Natural killer cell treated with Interleukin-12 subunit alpha and Interleukin-12 subunit beta and Interleukin-15 and Interleukin-18, amount 100 ng/mL, for 72 hours (primary cell): ENCODE data around the gene CYP2B6. TPM values are rescaled to one million over a fixed set of nuclear protein-coding genes. Genes with fewer than 3 reads are reported as not detected.
"Not testable (repeated sequence)": the region's sequence is repeated elsewhere in the genome, so short reads cannot be mapped to it uniquely, and the experiment has no call there.

Experiments used
- ATAC-seq, 2 donors: fragments of 150-1000 bp; cut with Tn5 transposase in 1 of 2; sonication (Bioruptor Pico), chemical (Tn5 transposase) in 1 of 2; 2 replicates each; pipeline ENCODE4 v1.10.0; 2021
- DNase-seq: peaks from one replicate; pipeline ENCODE4 v3.0.0; 2022; ENCODE audit warnings: low spot score
- H3K27ac Mint-ChIP-seq, 2 donors: 1 replicate in 1 of 2; 2 replicates in 1 of 2; pipeline ENCODE4 v1.8.0; 2022; ENCODE audit warnings: mixed read lengths in 2 of 2, mild to moderate bottlenecking in 1 of 2, moderate library complexity in 1 of 2
- H3K27me3 Mint-ChIP-seq, 2 donors: 1 replicate in 1 of 2; 2 replicates in 1 of 2; pipeline ENCODE4 v1.8.0; 2022; ENCODE audit warnings: mixed read lengths in 2 of 2
- H3K36me3 Mint-ChIP-seq: one replicate; pipeline ENCODE4 v1.8.0; 2022; ENCODE audit warnings: mixed read lengths
- H3K4me1 Mint-ChIP-seq, 2 donors: 1 replicate in 1 of 2; 2 replicates in 1 of 2; pipeline ENCODE4 v1.8.0; 2022; ENCODE audit warnings: low read depth in 2 of 2, mixed read lengths in 2 of 2, mild to moderate bottlenecking in 1 of 2
- H3K4me3 Mint-ChIP-seq: one replicate; pipeline ENCODE4 v1.8.0; 2022; ENCODE audit warnings: mixed read lengths
- H3K9me3 Mint-ChIP-seq: 2 replicates; pipeline ENCODE4 v1.8.0; 2022; ENCODE audit warnings: mixed read lengths
- total RNA-seq, 2 donors: library from RNA; stranded (reverse); gene quantifications; one replicate each; pipeline ENCODE4 v1.2.3, GENCODE V29; 2022

Gene CYP2B6
- total RNA-seq = not detected

DNA sequence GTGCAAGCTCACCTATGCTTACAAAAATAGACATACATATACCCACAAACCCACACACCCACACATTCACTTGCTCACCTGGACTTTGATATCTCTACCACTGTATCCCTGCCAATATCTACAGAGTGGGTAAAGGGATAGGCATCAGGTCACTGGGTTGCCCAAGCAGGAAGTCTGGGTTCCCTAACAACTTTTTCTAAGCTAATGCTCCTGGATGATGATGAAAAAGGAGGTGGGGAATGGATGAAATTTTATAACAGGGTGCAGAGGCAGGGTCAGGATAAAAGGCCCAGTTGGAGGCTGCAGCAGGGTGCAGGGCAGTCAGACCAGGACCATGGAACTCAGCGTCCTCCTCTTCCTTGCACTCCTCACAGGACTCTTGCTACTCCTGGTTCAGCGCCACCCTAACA is at the start of gene CYP2B6:
Gene CYP2B6 (plus strand): TSS at position 311 of the 410 bp plus-strand sequence. CDS start 24 bp downstream, at position 335.
- no peaks in the 10 kb centered on the region for H3K9me3 Mint-ChIP-seq
- H3K4me1 Mint-ChIP-seq = no peaks in the 10 kb centered on the region
- H3K27me3 Mint-ChIP-seq = peaks cover 22 to 24% of the 10 kb centered on the region in 2 donors
- H3K27ac Mint-ChIP-seq = no peak within 1 kb of the TSS
- H3K4me3 Mint-ChIP-seq = no peak within 1 kb of the TSS
- DNase-seq = no peak
- no peak for ATAC-seq
- H3K36me3 Mint-ChIP-seq = peaks cover 6% of the 10 kb centered on the region

DNA sequence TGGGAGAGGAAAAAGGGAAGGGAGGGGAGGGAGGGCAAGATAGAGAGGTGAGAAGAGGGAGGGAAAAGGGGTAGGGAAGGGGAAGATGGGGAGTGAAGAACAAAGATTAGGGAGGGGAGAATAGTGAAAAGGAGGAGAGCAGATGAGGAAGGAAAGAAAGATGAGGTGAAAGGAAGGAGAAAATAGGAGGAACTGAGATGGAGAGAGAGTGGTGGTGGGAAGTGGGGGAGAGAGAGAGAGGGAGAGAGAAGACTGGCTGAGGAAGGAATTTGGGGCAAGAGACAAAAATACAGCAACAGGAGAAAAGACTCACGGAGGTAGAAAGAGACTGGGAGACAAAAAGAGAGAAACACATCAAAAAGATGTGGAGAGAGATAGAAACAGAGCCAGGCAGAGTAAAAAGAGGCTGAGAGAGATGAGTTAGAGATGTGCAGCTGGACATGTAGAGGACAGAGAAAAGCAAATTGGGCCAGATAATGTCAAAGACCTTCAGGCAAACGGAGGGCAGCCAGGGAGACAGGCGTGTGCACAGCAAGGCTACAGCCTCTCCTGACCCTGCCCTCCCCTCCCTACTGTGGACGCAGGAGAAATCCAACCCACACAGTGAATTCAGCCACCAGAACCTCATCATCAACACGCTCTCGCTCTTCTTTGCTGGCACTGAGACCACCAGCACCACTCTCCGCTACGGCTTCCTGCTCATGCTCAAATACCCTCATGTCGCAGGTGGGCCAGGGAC is 49.4 kb upstream of the CYP2B6 start:
- Mint-ChIP-seq H3K27ac (no peak overlapping the region), H3K4me3 (no peak overlapping the region), H3K4me1 (no peaks in the 10 kb centered on the region), H3K27me3 (peaks cover 15 to 36% of the 10 kb centered on the region in 2 donors), H3K36me3 (no peaks in the 10 kb centered on the region), H3K9me3 (no peaks in the 10 kb centered on the region)
- ATAC-seq (no peak), DNase-seq (no peak)

GRCh38 chr19:40945645-40946044 is 45.4 kb upstream of the CYP2B6 start:
- Mint-ChIP-seq H3K4me3 (no peak overlapping the region), H3K9me3 (no peaks in the 10 kb centered on the region), H3K36me3 (no peaks in the 10 kb centered on the region), H3K27me3 (peaks cover 16 to 29% of the 10 kb centered on the region in 2 donors), H3K4me1 (no peaks in the 10 kb centered on the region), H3K27ac (no peak overlapping the region)
- DNase-seq (no peak), ATAC-seq (no peak)

DNA sequence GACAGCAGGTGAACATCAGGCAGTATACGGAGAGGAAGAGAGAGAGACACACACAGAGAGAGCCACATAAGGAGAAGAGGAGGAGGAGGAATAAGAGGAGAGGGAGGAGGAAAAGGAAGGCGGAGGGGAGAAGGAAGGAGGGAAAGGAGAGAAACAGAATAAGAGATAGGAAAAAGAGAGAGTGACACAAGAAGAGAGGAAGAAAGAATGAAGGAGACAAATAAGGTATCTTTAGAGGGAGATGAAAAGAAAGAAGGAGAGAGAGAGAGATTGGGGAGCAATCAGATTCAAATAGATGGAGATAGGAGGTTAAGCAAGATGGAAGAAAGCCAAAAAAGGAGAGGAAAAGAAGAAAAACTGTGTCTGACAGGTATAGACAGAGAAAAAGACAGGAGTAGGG is 44.0 kb upstream of the CYP2B6 start:
- H3K4me3 Mint-ChIP-seq = no peak overlapping the region
- ATAC-seq (no peak), DNase-seq (no peak)
- no peaks in the 10 kb centered on the region for H3K36me3 Mint-ChIP-seq
- no peaks in the 10 kb centered on the region for H3K4me1 Mint-ChIP-seq
- H3K27ac Mint-ChIP-seq = no peak overlapping the region
- H3K27me3 Mint-ChIP-seq = peaks cover 16 to 30% of the 10 kb centered on the region in 2 donors
- no peaks in the 10 kb centered on the region for H3K9me3 Mint-ChIP-seq

DNA sequence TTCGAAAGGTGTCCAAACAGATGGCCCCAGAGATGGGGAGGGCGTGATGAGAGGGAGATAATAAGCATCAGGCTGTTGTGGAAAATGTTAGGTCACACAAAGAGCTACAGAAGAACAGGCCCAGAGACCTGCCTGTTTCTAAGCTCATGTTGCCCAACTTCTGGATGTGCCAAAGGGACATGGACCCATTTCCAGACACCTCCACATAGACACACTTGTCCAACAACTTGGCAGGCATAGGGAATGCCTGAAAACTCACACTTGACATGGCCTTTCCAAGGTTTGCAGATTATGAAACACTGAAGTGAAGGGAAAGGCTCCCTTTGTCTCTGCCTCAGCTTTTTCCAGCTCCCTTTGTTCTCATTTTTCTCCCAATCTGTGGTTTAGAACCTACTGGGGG is 43.5 kb upstream of the CYP2B6 start:
- no peak overlapping the region for H3K4me3 Mint-ChIP-seq
- H3K4me1 Mint-ChIP-seq = no peaks in the 10 kb centered on the region
- DNase-seq (no peak), ATAC-seq (no peak)
- no peaks in the 10 kb centered on the region for H3K36me3 Mint-ChIP-seq
- H3K27me3 Mint-ChIP-seq = peaks cover 16 to 33% of the 10 kb centered on the region in 2 donors
- H3K27ac Mint-ChIP-seq = no peak overlapping the region
- H3K9me3 Mint-ChIP-seq = no peaks in the 10 kb centered on the region

DNA sequence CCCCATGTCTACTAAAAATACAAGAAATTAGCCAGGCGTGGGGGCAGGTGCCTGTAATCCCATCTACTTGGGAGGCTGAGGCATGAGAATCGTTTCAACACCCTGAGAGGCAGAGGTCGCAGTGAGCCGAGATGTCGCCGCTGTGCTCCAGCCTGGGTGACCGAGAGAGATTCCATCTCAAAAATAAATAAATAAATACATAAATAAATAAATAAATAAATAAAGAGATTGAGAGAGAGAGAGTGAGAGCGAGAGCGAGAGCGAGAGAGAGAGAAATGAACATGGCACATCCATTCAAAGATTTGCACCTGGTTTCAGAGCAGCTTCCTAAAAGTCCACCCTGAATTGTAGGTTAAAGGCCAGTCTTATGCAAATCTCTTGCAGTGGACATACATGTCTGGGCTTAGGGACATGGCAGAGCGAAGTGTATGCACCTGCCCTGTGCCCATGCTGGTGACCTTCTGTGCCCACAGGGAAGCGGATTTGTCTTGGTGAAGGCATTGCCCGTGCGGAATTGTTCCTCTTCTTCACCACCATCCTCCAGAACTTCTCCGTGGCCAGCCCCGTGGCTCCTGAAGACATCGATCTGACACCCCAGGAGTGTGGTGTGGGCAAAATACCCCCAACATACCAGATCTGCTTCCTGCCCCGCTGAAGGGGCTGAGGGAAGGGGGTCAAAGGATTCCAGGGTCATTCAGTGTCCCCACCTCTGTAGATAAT is 42.3 kb upstream of the CYP2B6 start:
- DNase-seq (no peak), ATAC-seq (no peak)
- H3K9me3 Mint-ChIP-seq = no peaks in the 10 kb centered on the region
- H3K27ac Mint-ChIP-seq = no peak overlapping the region
- H3K36me3 Mint-ChIP-seq = peaks cover 5% of the 10 kb centered on the region
- H3K4me1 Mint-ChIP-seq = no peaks in the 10 kb centered on the region
- peaks cover 16 to 37% of the 10 kb centered on the region in 2 donors for H3K27me3 Mint-ChIP-seq
- H3K4me3 Mint-ChIP-seq = no peak overlapping the region

- Mint-ChIP-seq H3K4me3 (no peak overlapping the region), H3K9me3 (peaks cover 8% of the 10 kb centered on the region), H3K27me3 (peaks cover 3 to 18% of the 10 kb centered on the region in 2 donors), H3K4me1 (no peaks in the 10 kb centered on the region), H3K36me3 (peaks cover 17% of the 10 kb centered on the region), H3K27ac (no peak overlapping the region)
- no peak for DNase-seq
- ATAC-seq = no peak
Observed at GRCh38 chr19:40954573-40954972, 36.5 kb upstream of the CYP2B6 start.

DNA sequence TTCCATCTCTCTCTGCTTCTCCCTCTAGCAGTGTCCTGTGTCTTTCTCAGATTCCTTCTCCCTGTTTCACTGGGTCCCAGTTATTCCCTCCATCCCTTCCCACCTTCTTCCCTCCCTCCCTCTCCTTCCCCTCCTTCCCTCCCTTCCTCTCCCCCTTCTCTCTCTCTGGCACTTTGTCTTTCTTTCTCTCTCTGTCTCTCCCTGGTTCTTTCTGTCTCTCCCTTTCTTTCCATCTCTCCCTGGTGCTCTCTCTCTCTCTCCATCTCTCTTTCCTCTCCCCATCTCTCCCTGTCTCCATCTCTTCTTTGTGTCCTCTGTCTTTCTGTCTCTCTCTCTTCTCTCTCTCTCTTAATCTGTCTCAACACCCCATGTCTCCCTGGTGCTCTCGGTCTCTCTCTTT is 31.7 kb upstream of the CYP2B6 start:
- Mint-ChIP-seq H3K4me3 (no peak overlapping the region), H3K27me3 (peaks cover 8 to 17% of the 10 kb centered on the region in 2 donors), H3K4me1 (peaks cover 16% of the 10 kb centered on the region in 2 donors), H3K9me3 (peaks cover 6% of the 10 kb centered on the region), H3K27ac (no peak overlapping the region), H3K36me3 (peaks cover 9% of the 10 kb centered on the region)
- ATAC-seq (no peak), DNase-seq (no peak)

GRCh38 chr19:40960062-40960685 is 30.9 kb upstream of the CYP2B6 start:
- Mint-ChIP-seq H3K4me3 (no peak overlapping the region), H3K36me3 (peaks cover under 1% of the 10 kb centered on the region), H3K27ac (no peak overlapping the region), H3K27me3 (peaks cover 8 to 17% of the 10 kb centered on the region in 2 donors), H3K4me1 (peaks cover 16% of the 10 kb centered on the region in 2 donors), H3K9me3 (no peaks in the 10 kb centered on the region)
- DNase-seq (no peak), ATAC-seq (no peak)

- no peak overlapping the region for H3K4me3 Mint-ChIP-seq
- H3K36me3 Mint-ChIP-seq = no peaks in the 10 kb centered on the region
- no peaks in the 10 kb centered on the region for H3K9me3 Mint-ChIP-seq
- H3K27me3 Mint-ChIP-seq = peaks cover 8 to 17% of the 10 kb centered on the region in 2 donors
- peaks cover 16% of the 10 kb centered on the region in 2 donors for H3K4me1 Mint-ChIP-seq
- no peak for ATAC-seq
- H3K27ac Mint-ChIP-seq = no peak overlapping the region
- DNase-seq = no peak
Observed at GRCh38 chr19:40960780-40961179, 30.3 kb upstream of the CYP2B6 start.

DNA sequence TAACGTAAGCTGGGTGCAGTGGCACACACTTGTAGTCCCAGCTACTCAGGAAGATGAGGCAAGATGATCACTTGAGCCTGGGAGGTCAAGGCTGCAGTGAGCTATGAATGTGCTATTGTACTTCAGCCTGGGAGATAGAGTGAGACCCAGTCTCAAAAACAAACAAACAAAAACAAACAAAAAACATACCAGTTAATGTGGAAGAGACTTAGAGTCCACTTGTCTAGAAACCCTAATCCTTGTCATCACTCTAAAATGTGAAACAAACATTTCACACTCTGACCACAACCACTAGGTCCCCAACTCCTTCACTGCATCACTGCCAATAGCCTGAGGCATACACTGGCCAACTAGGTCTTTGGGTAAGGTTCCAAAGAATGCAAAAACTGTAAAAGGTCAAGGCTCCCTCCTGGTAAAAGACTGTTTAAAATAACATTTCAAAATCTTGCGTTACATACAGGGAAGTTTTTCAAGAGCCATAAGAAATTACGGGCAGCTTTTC is 28.6 kb upstream of the CYP2B6 start:
- Mint-ChIP-seq H3K36me3 (peaks cover 2% of the 10 kb centered on the region), H3K27ac (no peak overlapping the region), H3K27me3 (peaks cover 8 to 17% of the 10 kb centered on the region in 2 donors), H3K4me3 (no peak overlapping the region), H3K4me1 (peaks cover 16% of the 10 kb centered on the region in 2 donors), H3K9me3 (no peaks in the 10 kb centered on the region)
- ATAC-seq (no peak), DNase-seq (no peak)

DNA sequence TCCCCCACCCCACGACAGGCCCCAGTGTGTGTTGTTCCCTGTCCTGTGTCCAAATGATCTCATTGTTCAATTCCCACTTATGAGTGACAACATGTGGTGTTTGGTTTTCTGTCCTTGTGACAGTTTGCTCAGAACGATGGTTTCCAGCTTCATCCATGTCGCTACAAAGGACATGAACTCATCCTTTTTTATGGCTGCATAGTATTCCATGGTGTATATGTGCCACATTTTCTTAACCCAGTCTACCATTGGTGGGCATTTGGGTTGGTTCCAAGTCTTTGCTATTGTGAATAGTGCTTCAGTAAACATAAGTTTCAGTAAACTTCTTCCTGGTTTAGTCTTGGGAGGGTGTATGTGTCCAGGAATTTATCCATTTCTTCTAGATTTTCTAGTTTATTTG is 26.7 kb upstream of the CYP2B6 start:
- not testable (repeated sequence) for DNase-seq, ATAC-seq, H3K27ac Mint-ChIP-seq, H3K4me3 Mint-ChIP-seq, H3K36me3 Mint-ChIP-seq, H3K9me3 Mint-ChIP-seq
- Mint-ChIP-seq H3K27me3 (peaks cover 14 to 22% of the 10 kb centered on the region in 2 donors), H3K4me1 (peaks cover 16 to 21% of the 10 kb centered on the region in 2 donors)

GRCh38 chr19:40965351-40965750 is 25.7 kb upstream of the CYP2B6 start:
- not testable (repeated sequence) for H3K27ac Mint-ChIP-seq, H3K9me3 Mint-ChIP-seq

GRCh38 chr19:40966591-40966990 is 24.5 kb upstream of the CYP2B6 start:
- Mint-ChIP-seq H3K4me1 (peaks cover 16 to 26% of the 10 kb centered on the region in 2 donors), H3K27me3 (peaks cover 9 to 27% of the 10 kb centered on the region in 2 donors)
- not testable (repeated sequence) for H3K9me3 Mint-ChIP-seq, H3K4me3 Mint-ChIP-seq, H3K27ac Mint-ChIP-seq, H3K36me3 Mint-ChIP-seq, ATAC-seq, DNase-seq

More at GRCh38 chr19:40965351-40965750, 25.7 kb upstream of the CYP2B6 start:
- not testable (repeated sequence) for H3K36me3 Mint-ChIP-seq, ATAC-seq, DNase-seq, H3K4me3 Mint-ChIP-seq
- H3K27me3 Mint-ChIP-seq = peaks cover 15 to 29% of the 10 kb centered on the region in 2 donors
- H3K4me1 Mint-ChIP-seq = peaks cover 19 to 29% of the 10 kb centered on the region in 2 donors
